ENCODE results near the gene HTR2B. TPM values are rescaled to one million over a fixed set of nuclear protein-coding genes. Genes with fewer than 3 reads are reported as not detected.

The HTR2B gene
- total RNA-seq (ENCODE audit: low replicate concordance): 14.8 and 35.6 TPM in 2 replicates

GRCh38 chr2:231124838-231125568 lies at the start of gene HTR2B:
Gene HTR2B, minus strand, starts transcription at chr2:231125042. Its CDS starts 1,278 bp downstream, at chr2:231123764.

Other genes with a start within 250 kb of the HTR2B start
- not detected in 2 replicates for gene GPR55, start 199.8 kb downstream of the HTR2B start, total RNA-seq (ENCODE audit: low replicate concordance)
- not detected in 2 replicates for gene SPATA3, start 128.9 kb downstream of the HTR2B start, total RNA-seq (ENCODE audit: low replicate concordance)
- under 0.01 and 0.23 TPM in 2 replicates for gene C2orf72, start 87.5 kb downstream of the HTR2B start, total RNA-seq (ENCODE audit: low replicate concordance)
- 131 and 184 TPM in 2 replicates for gene PSMD1, start 68.2 kb downstream of the HTR2B start, total RNA-seq (ENCODE audit: low replicate concordance)
- gene ARMC9, start 73.6 kb upstream of the HTR2B start, total RNA-seq (ENCODE audit: low replicate concordance): 93.4 and 147 TPM in 2 replicates

Data from smooth muscle cell of the coronary artery (primary cell).